Spleen (tissue), 7 donors: Measurements from ENCODE around the gene AGBL1.

ENCODE experiments used
- CTCF ChIP-seq, 11 experiments: fragments of 200-600 bp in 7 of 11; fragments of 450-650 bp in 4 of 11; sonication (generic) in 4 of 11; IDR thresholded peaks in 8 of 11; conservative IDR thresholded peaks in 3 of 11; 1 replicate in 7 of 11; 2 replicates in 4 of 11; pipeline versions ENCODE4 v1.4.0 to v1.8.0; 2016 to 2021; ENCODE audit warnings: antibody characterized with exemption in 11 of 11, inconsistent platforms in 4 of 11, mild to moderate bottlenecking in 1 of 11
- POLR2A ChIP-seq, 3 donors: fragments of 450-650 bp; IDR thresholded peaks; one replicate each; pipeline ENCODE4 v1.5.1; 2017; ENCODE audit warnings: antibody characterized with exemption in 3 of 3, mild to moderate bottlenecking in 1 of 3
- POLR2AphosphoS5 ChIP-seq, 3 donors: sonication (generic); formaldehyde crosslinking; IDR thresholded peaks; one replicate each; pipeline ENCODE4 v1.5.1; 2017; ENCODE audit warnings: antibody characterized with exemption in 3 of 3
- donor health status: DM: no; HTN: no; CAD: no; lungs with moderate emphysema.
- donor health status: DM: no; HTN: no; CAD: no.
- donor health status: DM: no; HTN: no; CAD: no.

DNA sequence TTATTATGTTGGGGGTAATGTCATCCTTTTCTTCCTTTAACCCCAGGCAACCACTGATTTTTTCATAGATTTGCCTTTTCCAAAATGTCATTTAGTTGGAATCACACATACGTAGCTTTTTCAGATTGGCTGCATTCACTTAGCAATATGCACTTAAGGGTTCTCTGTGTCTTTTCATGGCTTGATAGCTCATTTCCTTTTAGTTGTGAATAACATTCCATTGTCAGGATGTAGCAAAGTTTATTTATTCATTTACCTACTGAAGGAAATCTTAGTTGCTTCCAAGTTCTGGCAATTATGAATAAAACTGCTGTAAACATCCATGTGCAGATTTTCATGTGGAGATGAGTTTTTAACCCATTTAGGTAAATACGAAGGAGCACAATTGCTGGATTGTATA is 125.4 kb downstream of the AGBL1 start:
- TF ChIP-seq CTCF (IDR thresholded peaks at IDR 0.05 in 8 of 11, conservative IDR thresholded peaks at IDR 0.05 in 3 of 11) = no peak
- no peak for TF ChIP-seq POLR2AphosphoS5 (IDR thresholded peaks at IDR 0.05)
- no peak for TF ChIP-seq POLR2A (IDR thresholded peaks at IDR 0.05)
